ENCODE results near the gene CYP2S1.
"Not testable (repeated sequence)": the region's sequence is repeated elsewhere in the genome, so short reads cannot be mapped to it uniquely, and the experiment has no call there.

CYP2S1 gene

GRCh38 chr19:41192574-41193429 is at the start of gene CYP2S1:
Gene CYP2S1 (plus strand): TSS chr19:41193219. CDS start chr19:41193265, 46 bp downstream.
- DNase-seq, result no peak

- peak; percentile 91 for DNase-seq
Measured at GRCh38 chr19:41144403-41144802, 48.6 kb upstream of the CYP2S1 start.

- DNase-seq, result no peak
Measured at GRCh38 chr19:41149831-41150230, 43.2 kb upstream of the CYP2S1 start.

- DNase-seq, result not testable (repeated sequence)
Measured at GRCh38 chr19:41150986-41151385, 42.0 kb upstream of the CYP2S1 start.

- no peak for DNase-seq
Measured at GRCh38 chr19:41154060-41154459, 39.0 kb upstream of the CYP2S1 start.

GRCh38 chr19:41156207-41156606 is 36.8 kb upstream of the CYP2S1 start:
- DNase-seq, result no peak

- peak; percentile 81 for DNase-seq
Measured at GRCh38 chr19:41159881-41160280, 33.1 kb upstream of the CYP2S1 start.

- peak; percentile 30 for DNase-seq
Measured at GRCh38 chr19:41161903-41162302, 31.1 kb upstream of the CYP2S1 start.

- no peak for DNase-seq
Measured at GRCh38 chr19:41166944-41167804, 25.8 kb upstream of the CYP2S1 start.

- no peak for DNase-seq
Measured at GRCh38 chr19:41172297-41173164, 20.5 kb upstream of the CYP2S1 start.

- no peak for DNase-seq
Measured at GRCh38 chr19:41174297-41174928, 18.6 kb upstream of the CYP2S1 start.

- peak; percentile 75 for DNase-seq
Measured at GRCh38 chr19:41175801-41176777, 16.9 kb upstream of the CYP2S1 start.

GRCh38 chr19:41180173-41180572 is 12.8 kb upstream of the CYP2S1 start:
- not testable (repeated sequence) for DNase-seq

- DNase-seq, result no peak
Measured at GRCh38 chr19:41186971-41187883, 5.8 kb upstream of the CYP2S1 start.

- DNase-seq, result no peak
Measured at GRCh38 chr19:41187884-41188279, 5.1 kb upstream of the CYP2S1 start.

- no peak for DNase-seq
Measured at GRCh38 chr19:41189425-41190065, 3.5 kb upstream of the CYP2S1 start.

- no peak for DNase-seq
Measured at GRCh38 chr19:41193430-41194156, 574 bp downstream of the CYP2S1 start.

GRCh38 chr19:41194157-41194552 is 1.1 kb downstream of the CYP2S1 start:
- no peak for DNase-seq

All from OCI-M1 (cell line).